MM.1S (cell line): Measurements from ENCODE around the gene HECTD4.

Experiments used
- DNase-seq: peaks from one replicate; pipeline ENCODE4 v3.0.0-alpha.2; 2015
- H2AFZ ChIP-seq: fragments of 300-600 bp; sonication (generic); 2 replicates; pipeline ENCODE4 v1.6.0; 2016; ENCODE audit warnings: antibody characterized with exemption, low read length
- H3F3A ChIP-seq: fragments of 300-600 bp; sonication (generic); 2 replicates; pipeline ENCODE4 v1.6.1; 2016; ENCODE audit warnings: mild to moderate bottlenecking, antibody characterized with exemption, low read length, moderate library complexity, mixed read lengths; ENCODE audit not compliant: insufficient read depth
- H3K27ac ChIP-seq: fragments of 300-600 bp; sonication (generic); 2 replicates; pipeline ENCODE4 v1.5.1; 2016; ENCODE audit warnings: mild to moderate bottlenecking, low read length
- H3K27me3 ChIP-seq: fragments of 300-600 bp; sonication (generic); replicated peaks from 2 replicates; pipeline ENCODE4 v1.6.0; 2016; ENCODE audit warnings: low read length; ENCODE audit not compliant: insufficient read depth
- H3K36me3 ChIP-seq: fragments of 300-600 bp; sonication (generic); replicated peaks from 2 replicates; pipeline ENCODE4 v1.6.1; 2016; ENCODE audit warnings: mild to moderate bottlenecking, low read length, mixed read lengths; ENCODE audit not compliant: insufficient read depth
- H3K4me1 ChIP-seq: fragments of 300-600 bp; sonication (generic); 2 replicates; pipeline ENCODE4 v1.6.1; 2016; ENCODE audit warnings: low read length, mixed read lengths
- H3K4me2 ChIP-seq: fragments of 300-600 bp; sonication (generic); 2 replicates; pipeline ENCODE4 v1.6.0; 2016; ENCODE audit warnings: low read depth, low read length
- H3K4me3 ChIP-seq: fragments of 300-600 bp; sonication (generic); 2 replicates; pipeline ENCODE4 v1.5.1; 2016; ENCODE audit warnings: low read length, mixed read lengths
- H3K79me2 ChIP-seq: fragments of 300-600 bp; sonication (generic); 2 replicates; pipeline ENCODE4 v1.6.1; 2016; ENCODE audit warnings: mixed run types, low read length, mixed read lengths
- H3K9ac ChIP-seq: fragments of 300-600 bp; sonication (generic); 2 replicates; pipeline ENCODE4 v1.6.1; 2016; ENCODE audit warnings: low read length, mixed read lengths
- H3K9me2 ChIP-seq: fragments of 300-600 bp; sonication (generic); replicated peaks from 2 replicates; pipeline ENCODE4 v1.6.1; 2016; ENCODE audit warnings: mild to moderate bottlenecking, low read length, mixed read lengths; ENCODE audit not compliant: insufficient read depth
- H3K9me3 ChIP-seq: fragments of 300-600 bp; sonication (generic); replicated peaks from 2 replicates; pipeline ENCODE4 v1.6.1; 2016; ENCODE audit warnings: mild to moderate bottlenecking, low read length, mixed read lengths; ENCODE audit not compliant: insufficient read depth
- H4K20me1 ChIP-seq: fragments of 300-600 bp; sonication (generic); 2 replicates; pipeline ENCODE4 v1.6.1; 2016; ENCODE audit warnings: mild to moderate bottlenecking, low read length, moderate library complexity, mixed read lengths; ENCODE audit not compliant: insufficient read depth
- EZH2 ChIP-seq: fragments of 300-600 bp; sonication (generic); optimal IDR thresholded peaks from 2 replicates; pipeline ENCODE3; 2017; ENCODE audit warnings: low read depth, mild to moderate bottlenecking, antibody characterized with exemption, low read length, mixed read lengths
- EZH2phosphoT487 ChIP-seq: fragments of 300-600 bp; sonication (generic); IDR thresholded peaks from 2 replicates; pipeline ENCODE4 v1.6.1; 2018; ENCODE audit warnings: antibody characterized with exemption, low read length
- TF ChIP-seq, protein P1 (sequence below): fragments of 300-600 bp; sonication (generic); IDR thresholded peaks from 2 replicates; pipeline ENCODE4 v1.5.1; 2016; ENCODE audit warnings: antibody characterized with exemption, low read length, mixed read lengths

Gene HECTD4

GRCh38 chr12:112386726-112387125 lies 4.5 kb upstream of the HECTD4 start:
- no peaks in the 10 kb centered on the region for H3K9me2 ChIP-seq
- H3K4me2 ChIP-seq, result no peak overlapping the region
- no peak overlapping the region for H3K27ac ChIP-seq
- no peak for DNase-seq
- H3K36me3 ChIP-seq, result no peaks in the 10 kb centered on the region
- H3K79me2 ChIP-seq, result no peaks in the 10 kb centered on the region
- no peak overlapping the region for H3K9ac ChIP-seq
- H3K27me3 ChIP-seq, result no peaks in the 10 kb centered on the region
- no peaks in the 10 kb centered on the region for H3K9me3 ChIP-seq
- H4K20me1 ChIP-seq, result no peaks in the 10 kb centered on the region
- TF ChIP-seq, protein P1, sequence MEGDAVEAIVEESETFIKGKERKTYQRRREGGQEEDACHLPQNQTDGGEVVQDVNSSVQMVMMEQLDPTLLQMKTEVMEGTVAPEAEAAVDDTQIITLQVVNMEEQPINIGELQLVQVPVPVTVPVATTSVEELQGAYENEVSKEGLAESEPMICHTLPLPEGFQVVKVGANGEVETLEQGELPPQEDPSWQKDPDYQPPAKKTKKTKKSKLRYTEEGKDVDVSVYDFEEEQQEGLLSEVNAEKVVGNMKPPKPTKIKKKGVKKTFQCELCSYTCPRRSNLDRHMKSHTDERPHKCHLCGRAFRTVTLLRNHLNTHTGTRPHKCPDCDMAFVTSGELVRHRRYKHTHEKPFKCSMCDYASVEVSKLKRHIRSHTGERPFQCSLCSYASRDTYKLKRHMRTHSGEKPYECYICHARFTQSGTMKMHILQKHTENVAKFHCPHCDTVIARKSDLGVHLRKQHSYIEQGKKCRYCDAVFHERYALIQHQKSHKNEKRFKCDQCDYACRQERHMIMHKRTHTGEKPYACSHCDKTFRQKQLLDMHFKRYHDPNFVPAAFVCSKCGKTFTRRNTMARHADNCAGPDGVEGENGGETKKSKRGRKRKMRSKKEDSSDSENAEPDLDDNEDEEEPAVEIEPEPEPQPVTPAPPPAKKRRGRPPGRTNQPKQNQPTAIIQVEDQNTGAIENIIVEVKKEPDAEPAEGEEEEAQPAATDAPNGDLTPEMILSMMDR, result no peak
- TF ChIP-seq EZH2phosphoT487, result no peak
- TF ChIP-seq EZH2, result no peak
- no peaks in the 10 kb centered on the region for H3K4me1 ChIP-seq
- H3K4me3 ChIP-seq, result no peak overlapping the region
- no peaks in the 10 kb centered on the region for H3F3A ChIP-seq
- H2AFZ ChIP-seq, result no peak overlapping the region

DNA sequence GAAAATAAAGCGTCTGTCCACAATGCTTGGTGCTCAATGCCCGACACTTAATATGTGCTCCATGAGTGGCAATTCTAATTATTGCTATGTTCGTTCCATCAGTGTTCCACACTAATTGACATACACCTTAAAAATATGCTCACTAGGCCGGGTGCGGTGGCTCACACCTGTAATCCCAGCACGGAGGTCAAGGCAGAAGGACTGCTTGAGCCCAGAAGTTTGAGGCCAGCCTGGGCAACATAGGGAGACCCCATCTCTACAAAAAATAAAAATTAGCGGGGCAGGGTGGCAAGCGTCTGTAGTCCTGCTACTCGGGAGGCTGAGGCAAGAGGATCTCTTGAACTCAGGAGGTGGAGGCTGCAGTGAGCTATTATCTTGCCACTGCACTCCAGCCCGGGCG lies 635 bp upstream of the HECTD4 start:
- H3F3A ChIP-seq, result no peaks in the 10 kb centered on the region
- H3K4me1 ChIP-seq, result no peaks in the 10 kb centered on the region
- DNase-seq, result no peak
- peak overlapping the region; percentile 81 for H3K4me2 ChIP-seq
- no peaks in the 10 kb centered on the region for H3K9me3 ChIP-seq
- peak overlapping the region; percentile 87 for H2AFZ ChIP-seq
- H3K9me2 ChIP-seq, result no peaks in the 10 kb centered on the region
- no peaks in the 10 kb centered on the region for H3K27me3 ChIP-seq
- peak overlapping the region; percentile 72; the same call in 1 of the 2 replicates for H3K4me3 ChIP-seq
- H3K27ac ChIP-seq, result no peak overlapping the region
- H3K36me3 ChIP-seq, result no peaks in the 10 kb centered on the region
- H3K79me2 ChIP-seq, result peaks cover 32% of the 10 kb centered on the region
- H4K20me1 ChIP-seq, result no peaks in the 10 kb centered on the region
- TF ChIP-seq EZH2 (no peak), EZH2phosphoT487 (no peak)
- TF ChIP-seq, protein P1, result no peak
- no peak overlapping the region; the same call in 1 of the 2 replicates for H3K9ac ChIP-seq

DNA sequence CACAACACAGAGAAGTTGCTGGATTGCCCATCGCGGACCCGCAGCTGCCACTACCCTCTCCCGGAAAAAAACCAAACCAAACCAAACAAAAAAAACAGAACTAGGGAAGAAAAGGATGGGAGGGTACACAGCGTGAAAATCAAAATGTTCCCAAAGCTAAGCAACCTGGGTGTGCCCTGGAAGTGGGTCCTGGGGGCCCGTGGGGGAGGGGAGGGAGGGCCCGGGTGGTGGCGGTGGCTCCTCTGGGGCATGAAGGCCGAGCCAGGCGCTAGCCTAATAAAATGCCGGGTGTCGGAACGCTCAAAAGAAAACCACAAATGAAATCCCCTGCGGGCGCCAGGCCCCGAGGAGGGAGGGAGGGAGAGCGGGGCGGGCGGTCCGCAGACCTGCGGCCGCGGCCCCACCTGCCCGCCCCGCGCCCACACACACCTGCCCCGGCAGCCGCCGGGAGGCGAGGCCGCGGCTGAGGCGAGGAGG lies 787 bp downstream of the HECTD4 start:
- peak; percentile 69 for DNase-seq
- H3K9me2 ChIP-seq, result no peaks in the 10 kb centered on the region
- no peaks in the 10 kb centered on the region for H3K27me3 ChIP-seq
- no peaks in the 10 kb centered on the region for H3K4me1 ChIP-seq
- no peaks in the 10 kb centered on the region for H3K9me3 ChIP-seq
- peak overlapping the region; percentile 53; the same call in 1 of the 2 replicates for H3K9ac ChIP-seq
- H3K27ac ChIP-seq, result peak overlapping the region; percentile 55; the same call in 1 of the 2 replicates
- H2AFZ ChIP-seq, result 0 out of 2 replicates have a peak overlapping the region, but pooled peaks have one; percentile 31
- H3K36me3 ChIP-seq, result no peaks in the 10 kb centered on the region
- no peaks in the 10 kb centered on the region for H3F3A ChIP-seq
- peak overlapping the region; percentile 82 for H3K4me2 ChIP-seq
- no peaks in the 10 kb centered on the region for H4K20me1 ChIP-seq
- H3K79me2 ChIP-seq, result peaks cover 46% of the 10 kb centered on the region
- H3K4me3 ChIP-seq, result peak overlapping the region; percentile 69
- TF ChIP-seq EZH2phosphoT487, result no peak
- TF ChIP-seq EZH2, result no peak
- TF ChIP-seq, protein P1, result no peak
